Measurements from ENCODE around the gene FLYWCH2. TPM values are rescaled to one million over a fixed set of nuclear protein-coding genes. Genes with fewer than 3 reads are reported as not detected.

The FLYWCH2 gene
- total RNA-seq, 1 donor from 2014 or later: 17.7 TPM

- ATAC-seq (no peak), DNase-seq (ENCODE audit: low spot score) (no peak)
- intact Hi-C loops (cut with DNase I): no loop called here
These were observed 30.1 kb upstream of the FLYWCH2 start for GRCh38 chr16:2852731-2853507.

GRCh38 chr16:2853531-2854073, 29.4 kb upstream of the FLYWCH2 start:
- intact Hi-C loops (cut with DNase I): no loop called here
- DNase-seq (ENCODE audit: low spot score) (no peak), ATAC-seq (no peak)

- intact Hi-C loops (cut with DNase I): no loop called here
- peak; percentile 23 for DNase-seq (ENCODE audit: low spot score)
- no peak for ATAC-seq
These were observed 28.2 kb upstream of the FLYWCH2 start for GRCh38 chr16:2854700-2855309.

DNA sequence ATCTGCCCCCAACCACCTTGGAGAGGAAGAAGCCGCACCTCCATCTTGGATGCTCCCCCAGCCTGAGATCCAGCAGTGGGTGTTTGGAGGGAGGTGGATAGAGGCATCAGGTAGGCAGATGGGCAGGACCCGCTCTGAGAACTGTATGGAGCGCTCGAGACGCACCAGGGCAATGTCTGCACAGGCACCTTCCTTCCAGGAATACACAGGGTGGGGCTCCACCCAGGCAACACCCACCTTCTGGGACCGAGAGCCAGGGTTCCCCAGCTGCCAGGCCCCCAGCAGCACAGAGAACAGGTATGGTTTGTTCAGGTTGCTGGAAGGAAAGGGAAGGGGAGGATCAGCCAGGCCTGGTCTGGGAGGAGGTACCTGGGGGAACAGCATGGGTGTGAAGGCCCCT, 27.5 kb upstream of the FLYWCH2 start:
- no peak for ATAC-seq
- intact Hi-C loops (cut with DNase I): no loop called here
- peak; percentile 6 for DNase-seq (ENCODE audit: low spot score)

DNA sequence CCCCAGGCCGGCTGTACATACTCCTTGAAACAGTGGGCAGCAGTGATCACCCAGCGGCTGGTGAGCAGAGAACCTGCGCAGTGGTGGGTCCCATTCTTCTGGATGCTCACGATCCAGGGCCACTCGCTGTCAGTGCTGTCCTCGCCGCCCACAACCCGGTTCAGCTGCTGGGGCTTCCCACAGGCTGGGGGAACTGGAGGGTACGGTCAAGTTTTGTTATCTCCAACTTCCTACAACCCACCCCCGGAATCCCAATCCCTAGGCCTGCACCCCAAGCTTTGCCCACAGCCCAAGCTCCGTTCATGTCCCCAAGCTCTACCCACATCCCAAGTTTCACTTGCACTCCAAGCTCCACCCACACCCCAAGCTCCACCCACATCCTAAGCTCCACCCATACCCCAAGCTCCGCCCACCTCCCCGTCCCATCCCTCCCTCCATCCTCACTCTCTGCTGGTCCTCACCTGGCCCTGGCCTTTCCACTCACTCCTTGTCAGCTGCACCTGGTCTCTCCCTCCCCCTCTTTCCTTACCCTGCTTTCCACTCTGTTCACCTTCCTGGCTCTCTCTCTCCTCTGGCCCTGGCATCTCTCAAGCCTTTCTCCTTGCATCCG, 26.8 kb upstream of the FLYWCH2 start:
- intact Hi-C loops (cut with DNase I): no loop called here
- no peak for ATAC-seq
- DNase-seq (ENCODE audit: low spot score): peak; percentile 50

GRCh38 chr16:2856686-2857450, 26.1 kb upstream of the FLYWCH2 start:
- ATAC-seq: no peak
- intact Hi-C loops (cut with DNase I): no loop called here
- peak; percentile 47 for DNase-seq (ENCODE audit: low spot score)

DNA sequence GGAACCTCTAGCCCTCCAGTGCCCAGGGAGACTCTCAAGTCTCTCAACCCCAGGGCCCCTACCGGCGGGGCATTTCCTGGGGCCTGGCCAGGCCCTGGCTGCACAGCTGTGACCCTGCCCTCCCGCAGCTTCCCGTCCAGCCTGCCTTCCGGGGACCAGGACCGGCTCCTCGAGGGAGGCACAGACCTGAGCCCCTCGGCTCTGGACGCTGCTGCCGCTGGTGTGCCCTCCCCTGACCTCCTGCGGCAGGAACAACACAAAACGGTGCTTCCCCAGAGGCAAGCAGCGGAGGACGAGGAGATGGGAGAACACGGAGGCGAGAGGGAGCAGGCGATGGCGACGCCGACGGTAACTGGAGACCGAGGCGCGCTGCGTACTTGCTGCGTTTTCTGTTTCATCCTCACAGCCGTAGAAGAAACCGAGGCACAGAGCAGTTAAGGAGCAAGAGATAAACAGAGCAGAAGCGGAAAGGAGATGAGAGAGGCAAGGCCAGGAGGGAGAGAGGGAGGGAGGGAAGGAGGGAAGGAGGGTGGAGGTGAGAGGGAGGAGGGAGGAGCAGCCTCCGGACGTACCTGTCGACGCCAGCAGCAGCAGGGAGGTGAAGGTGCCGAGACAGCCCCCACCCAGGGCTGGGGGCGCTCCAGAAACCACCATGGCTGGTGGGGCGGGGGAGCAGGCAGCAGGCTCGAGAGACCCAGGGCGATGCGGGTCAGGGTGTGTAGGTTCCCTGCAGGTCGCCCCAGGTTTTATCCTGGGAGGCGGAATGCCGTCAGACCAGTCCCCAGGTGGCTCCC, 25.4 kb upstream of the FLYWCH2 start, which contains the start of gene PRSS22:
PRSS22 (minus strand) TSS at position 720 of the 794 bp plus-strand sequence; CDS start at position 654, 66 bp downstream.
- ATAC-seq (no peak), DNase-seq (ENCODE audit: low spot score) (peak; percentile 21)
- intact Hi-C loops (cut with DNase I): no loop called here

- intact Hi-C loops (cut with DNase I): no loop called here
- ATAC-seq: no peak
- DNase-seq (ENCODE audit: low spot score): peak; percentile 40
These were observed 24.6 kb upstream of the FLYWCH2 start for GRCh38 chr16:2858245-2859025.

DNA sequence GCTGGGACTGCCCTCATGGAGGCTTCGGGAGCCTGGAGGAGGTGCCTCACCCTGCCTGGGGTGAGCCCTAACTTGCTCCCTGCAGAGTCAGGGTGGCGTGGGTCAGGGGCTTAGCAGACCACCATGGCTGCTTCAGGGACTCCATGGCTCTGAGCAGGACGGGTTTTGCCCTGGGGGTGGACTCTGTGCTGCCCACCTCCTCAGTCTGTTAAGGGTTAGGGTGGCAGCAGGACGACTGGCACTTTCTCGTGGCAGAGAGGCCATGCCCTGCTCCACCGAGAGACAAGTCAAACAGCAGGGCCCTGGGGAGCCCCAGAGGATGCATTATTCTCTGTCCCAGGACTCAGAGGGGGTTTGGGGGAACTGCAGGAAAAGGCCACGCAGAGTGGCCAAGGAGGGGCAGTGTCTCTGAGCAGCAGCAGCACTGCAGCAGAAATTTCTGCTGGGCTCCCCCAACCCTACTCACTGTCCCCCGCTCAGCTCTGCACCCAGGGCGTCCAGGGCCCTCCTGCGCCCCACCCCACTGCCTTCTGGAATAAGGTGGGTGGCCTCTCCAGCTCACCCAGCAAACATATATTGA, 23.2 kb upstream of the FLYWCH2 start:
- no peak for ATAC-seq
- DNase-seq (ENCODE audit: low spot score): no peak
- intact Hi-C loops (cut with DNase I): no loop called here

DNA sequence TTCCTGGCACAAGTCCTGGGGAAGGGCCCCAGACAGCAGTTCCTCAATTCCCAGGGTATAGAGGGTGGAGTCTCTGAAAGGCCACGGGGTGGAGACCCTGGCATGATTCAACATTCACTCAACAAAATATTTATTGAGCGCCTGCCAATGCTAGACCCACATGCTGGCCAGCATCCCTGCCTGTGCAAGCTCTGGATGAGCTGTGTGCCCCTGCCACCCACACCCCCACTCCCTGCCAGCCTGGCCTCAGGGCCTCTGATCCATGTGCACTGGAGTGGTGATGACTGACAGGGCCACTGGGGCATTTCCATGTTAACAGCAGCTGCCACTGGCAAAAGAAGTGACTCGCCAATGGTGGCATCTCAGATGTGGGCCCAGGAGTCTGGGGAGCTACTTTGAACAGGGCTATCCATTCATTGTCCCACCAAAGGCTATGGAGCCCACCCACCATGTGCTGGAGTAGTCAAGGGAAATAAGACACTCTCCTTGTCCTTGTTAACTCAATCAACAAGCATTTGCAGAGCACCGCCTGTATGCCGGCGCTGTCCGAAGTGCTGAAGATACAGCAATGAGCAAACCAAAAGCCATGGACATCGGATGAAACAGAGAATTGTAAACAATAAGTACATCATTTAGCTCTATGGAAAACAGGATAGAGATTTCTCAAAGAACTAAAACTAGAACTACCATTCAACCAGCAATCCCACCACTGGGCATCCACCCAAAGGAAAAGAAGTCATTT, 22.0 kb upstream of the FLYWCH2 start:
- DNase-seq (ENCODE audit: low spot score): no peak
- ATAC-seq: no peak
- intact Hi-C loops (cut with DNase I): no loop called here

GRCh38 chr16:2865651-2866050, 17.4 kb upstream of the FLYWCH2 start:
- intact Hi-C loops (cut with DNase I): no loop called here
- no peak for DNase-seq (ENCODE audit: low spot score)
- ATAC-seq: no peak

GRCh38 chr16:2866431-2866830, 16.6 kb upstream of the FLYWCH2 start:
- DNase-seq (ENCODE audit: low spot score) (no peak), ATAC-seq (no peak)
- intact Hi-C loops (cut with DNase I): no loop called here

GRCh38 chr16:2867661-2867986, 15.4 kb upstream of the FLYWCH2 start:
- no peak for ATAC-seq
- no peak for DNase-seq (ENCODE audit: low spot score)
- intact Hi-C loops (cut with DNase I): no loop called here

DNA sequence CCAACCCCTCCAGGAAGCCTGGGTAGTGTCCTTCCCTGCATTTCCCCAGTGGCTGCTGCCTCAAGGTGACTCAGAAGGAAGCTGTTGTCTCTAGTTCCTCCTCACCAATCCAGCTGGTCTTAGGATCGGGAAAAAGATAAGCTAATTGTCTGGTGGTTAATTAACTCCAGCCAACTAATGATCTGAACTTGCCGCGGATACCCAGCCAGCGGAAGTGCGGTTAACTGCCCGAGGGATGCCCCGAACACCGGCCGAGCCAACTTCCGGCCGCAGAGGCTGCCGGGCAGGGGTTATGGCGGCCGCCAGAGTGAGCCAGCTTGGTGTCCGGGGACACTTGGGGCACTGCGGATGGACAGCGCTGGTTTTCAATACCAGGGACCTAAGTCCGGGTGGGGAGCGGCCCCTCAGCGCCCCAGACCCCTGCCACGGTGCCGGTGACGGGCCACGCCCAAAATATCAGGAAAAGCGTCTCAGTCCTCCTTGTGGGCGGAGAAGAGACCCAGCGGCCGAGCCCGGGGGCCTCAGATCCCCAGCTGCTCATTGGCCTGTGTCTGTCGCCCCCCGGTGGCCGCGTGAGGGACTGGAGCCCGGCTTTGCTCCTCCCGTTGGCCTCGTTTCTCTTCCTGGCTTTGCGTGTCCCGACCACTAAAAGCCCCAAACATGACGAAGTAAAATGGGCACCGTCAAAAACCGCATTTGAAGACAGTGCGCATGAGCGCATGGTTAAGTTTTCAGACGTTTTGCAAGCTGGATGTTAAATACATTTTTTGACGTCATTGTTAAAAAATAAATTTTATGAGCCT, 14.8 kb upstream of the FLYWCH2 start:
- peak; percentile 95 for DNase-seq (ENCODE audit: low spot score)
- intact Hi-C loops (cut with DNase I): no loop called here
- ATAC-seq: peak; percentile 98

DNA sequence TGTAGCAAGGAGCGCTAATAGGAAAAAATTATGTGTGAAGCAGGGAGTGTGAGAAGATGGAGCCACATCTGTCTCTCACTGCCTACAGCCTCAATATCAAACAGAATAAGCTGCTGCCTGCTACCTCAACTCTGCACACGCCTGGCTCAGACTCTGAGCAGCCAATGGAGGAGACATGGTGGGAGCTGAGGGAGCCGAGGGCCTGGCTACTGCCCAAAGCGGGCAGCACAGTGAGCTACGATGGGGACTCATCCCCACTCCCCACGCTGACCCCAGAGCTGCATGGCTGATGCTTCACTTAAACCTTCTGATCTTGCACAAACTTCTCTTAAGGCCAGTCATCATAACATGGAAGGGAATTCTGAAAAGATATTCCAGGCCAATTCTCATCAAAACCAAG, 11.1 kb upstream of the FLYWCH2 start:
- DNase-seq (ENCODE audit: low spot score) (no peak), ATAC-seq (no peak)
- intact Hi-C loops (cut with DNase I): loop anchor here (10.0 kb wide), 1 partner anchor 53 kb away; no protein-coding TSS in a partner anchor

All from sciatic nerve (tissue), 2 donors.